PFSK-1 (cell line): Measurements from ENCODE around the gene FCAMR.
A peak's percentile ranks its signal among the peaks of the same experiment; 100 is the strongest.

Experiments
- FOXP2 ChIP-seq: optimal IDR thresholded peaks from 2 replicates; pipeline ENCODE3; 2011; ENCODE audit warnings: borderline replicate concordance, control low read depth, inconsistent platforms; ENCODE audit not compliant: insufficient read depth; ENCODE audit errors: extremely low read length, extremely low read depth
- POLR2AphosphoS5 ChIP-seq: IDR thresholded peaks from 2 replicates; pipeline ENCODE4 v1.6.1; 2012; ENCODE audit warnings: low read depth, mild to moderate bottlenecking, control low read depth, low read length, moderate library complexity
- SIN3A ChIP-seq: IDR thresholded peaks from 2 replicates; pipeline ENCODE4 v1.6.1; 2012; ENCODE audit warnings: mild to moderate bottlenecking, low read length, moderate library complexity, borderline replicate concordance; ENCODE audit not compliant: insufficient read depth
- TAF1 ChIP-seq: IDR thresholded peaks from 2 replicates; pipeline ENCODE4 v1.6.1; 2012; ENCODE audit warnings: low read length, control low read depth, borderline replicate concordance; ENCODE audit not compliant: insufficient read depth
- TF ChIP-seq, protein P1 (sequence below), 2 experiments: IDR thresholded peaks; 2 replicates each; pipeline versions ENCODE4 v1.6.1 to v1.8.0; 2011 to 2012; ENCODE audit warnings: low read depth in 2 of 2, low read length in 2 of 2, control low read depth in 1 of 2, inconsistent platforms in 1 of 2, mild to moderate bottlenecking in 1 of 2, moderate library complexity in 1 of 2; ENCODE audit not compliant: insufficient read depth in 1 of 2

Gene FCAMR

DNA sequence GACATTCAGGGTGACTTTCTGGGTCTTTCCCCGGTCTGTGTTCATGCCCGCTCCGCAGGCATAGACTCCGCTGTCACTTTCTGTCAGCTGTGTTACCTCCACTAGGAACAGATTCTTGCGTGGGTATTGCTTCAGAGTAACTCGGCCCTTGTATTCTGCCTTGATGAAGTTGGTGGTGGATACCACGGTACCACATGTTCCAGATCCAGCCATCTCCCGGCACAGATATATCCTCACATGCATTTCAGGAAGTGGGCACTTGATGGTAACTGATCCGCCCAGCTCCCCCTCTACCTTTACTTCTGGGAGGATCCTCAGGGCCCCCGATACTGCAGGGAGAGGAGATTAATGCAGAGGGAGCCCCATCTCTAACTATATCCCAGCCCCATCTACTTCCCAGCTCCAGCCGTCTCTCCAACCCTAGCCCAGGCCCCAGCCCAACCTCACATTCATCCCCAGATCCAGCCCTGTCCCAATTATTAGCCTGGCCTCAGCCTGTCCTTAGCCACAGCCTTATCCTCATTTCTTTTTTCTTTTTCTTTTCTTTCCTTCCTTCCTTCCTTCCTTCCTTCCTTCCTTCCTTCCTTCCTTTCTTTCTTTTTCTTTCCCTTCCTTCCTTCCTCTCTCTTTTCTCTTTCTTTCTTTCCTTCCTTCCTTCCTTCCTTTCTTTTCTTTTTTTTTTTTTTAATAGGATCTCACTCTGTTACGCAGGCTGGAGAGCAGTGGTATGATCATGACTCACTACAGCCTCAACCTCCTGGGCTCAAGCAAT lies 56.3 kb downstream of the FCAMR start:
- TF ChIP-seq FOXP2 (no peak), POLR2AphosphoS5 (no peak), TAF1 (no peak), SIN3A (no peak)
- TF ChIP-seq, protein P1, sequence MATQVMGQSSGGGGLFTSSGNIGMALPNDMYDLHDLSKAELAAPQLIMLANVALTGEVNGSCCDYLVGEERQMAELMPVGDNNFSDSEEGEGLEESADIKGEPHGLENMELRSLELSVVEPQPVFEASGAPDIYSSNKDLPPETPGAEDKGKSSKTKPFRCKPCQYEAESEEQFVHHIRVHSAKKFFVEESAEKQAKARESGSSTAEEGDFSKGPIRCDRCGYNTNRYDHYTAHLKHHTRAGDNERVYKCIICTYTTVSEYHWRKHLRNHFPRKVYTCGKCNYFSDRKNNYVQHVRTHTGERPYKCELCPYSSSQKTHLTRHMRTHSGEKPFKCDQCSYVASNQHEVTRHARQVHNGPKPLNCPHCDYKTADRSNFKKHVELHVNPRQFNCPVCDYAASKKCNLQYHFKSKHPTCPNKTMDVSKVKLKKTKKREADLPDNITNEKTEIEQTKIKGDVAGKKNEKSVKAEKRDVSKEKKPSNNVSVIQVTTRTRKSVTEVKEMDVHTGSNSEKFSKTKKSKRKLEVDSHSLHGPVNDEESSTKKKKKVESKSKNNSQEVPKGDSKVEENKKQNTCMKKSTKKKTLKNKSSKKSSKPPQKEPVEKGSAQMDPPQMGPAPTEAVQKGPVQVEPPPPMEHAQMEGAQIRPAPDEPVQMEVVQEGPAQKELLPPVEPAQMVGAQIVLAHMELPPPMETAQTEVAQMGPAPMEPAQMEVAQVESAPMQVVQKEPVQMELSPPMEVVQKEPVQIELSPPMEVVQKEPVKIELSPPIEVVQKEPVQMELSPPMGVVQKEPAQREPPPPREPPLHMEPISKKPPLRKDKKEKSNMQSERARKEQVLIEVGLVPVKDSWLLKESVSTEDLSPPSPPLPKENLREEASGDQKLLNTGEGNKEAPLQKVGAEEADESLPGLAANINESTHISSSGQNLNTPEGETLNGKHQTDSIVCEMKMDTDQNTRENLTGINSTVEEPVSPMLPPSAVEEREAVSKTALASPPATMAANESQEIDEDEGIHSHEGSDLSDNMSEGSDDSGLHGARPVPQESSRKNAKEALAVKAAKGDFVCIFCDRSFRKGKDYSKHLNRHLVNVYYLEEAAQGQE (IDR thresholded peaks at IDR 0.05; ENCODE audit: insufficient read depth in 1 of 2, low read depth in 2 of 2, low read length in 2 of 2), result no peak

DNA sequence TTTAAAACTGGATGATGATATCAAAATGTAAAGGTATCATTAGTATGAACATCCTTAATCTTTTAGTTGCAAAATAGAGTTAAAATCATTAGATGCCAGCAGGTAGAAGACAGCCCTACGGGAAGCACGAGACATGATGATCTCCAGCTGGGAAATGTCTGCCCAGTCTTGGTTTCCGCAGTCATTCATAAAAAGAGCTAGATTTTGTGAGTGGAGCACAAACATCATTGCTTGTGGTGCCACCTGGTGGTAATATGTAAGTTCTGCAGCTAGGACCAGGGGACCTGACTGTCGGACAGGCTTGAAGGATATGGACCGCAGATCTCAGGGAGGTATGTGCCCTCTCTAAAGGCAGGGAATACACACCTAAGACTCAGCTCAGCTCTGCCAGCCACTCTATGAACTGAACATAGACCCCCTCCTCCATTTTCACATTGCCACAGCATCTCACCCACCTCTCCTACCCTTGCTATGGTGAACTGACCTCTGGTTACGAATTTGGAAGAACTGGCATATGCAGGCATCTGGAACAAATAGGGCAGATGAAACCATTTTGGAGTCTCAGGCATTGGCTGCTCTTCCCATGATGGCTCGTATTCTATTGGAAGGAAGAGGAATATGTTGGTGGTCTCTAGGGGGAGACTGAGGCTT lies 57.7 kb downstream of the FCAMR start:
- TF ChIP-seq, protein P1 (IDR thresholded peaks at IDR 0.05; ENCODE audit: insufficient read depth in 1 of 2, low read depth in 2 of 2, low read length in 2 of 2), result no peak
- no peak for TF ChIP-seq SIN3A
- TF ChIP-seq TAF1, result no peak
- no peak for TF ChIP-seq FOXP2
- no peak for TF ChIP-seq POLR2AphosphoS5

DNA sequence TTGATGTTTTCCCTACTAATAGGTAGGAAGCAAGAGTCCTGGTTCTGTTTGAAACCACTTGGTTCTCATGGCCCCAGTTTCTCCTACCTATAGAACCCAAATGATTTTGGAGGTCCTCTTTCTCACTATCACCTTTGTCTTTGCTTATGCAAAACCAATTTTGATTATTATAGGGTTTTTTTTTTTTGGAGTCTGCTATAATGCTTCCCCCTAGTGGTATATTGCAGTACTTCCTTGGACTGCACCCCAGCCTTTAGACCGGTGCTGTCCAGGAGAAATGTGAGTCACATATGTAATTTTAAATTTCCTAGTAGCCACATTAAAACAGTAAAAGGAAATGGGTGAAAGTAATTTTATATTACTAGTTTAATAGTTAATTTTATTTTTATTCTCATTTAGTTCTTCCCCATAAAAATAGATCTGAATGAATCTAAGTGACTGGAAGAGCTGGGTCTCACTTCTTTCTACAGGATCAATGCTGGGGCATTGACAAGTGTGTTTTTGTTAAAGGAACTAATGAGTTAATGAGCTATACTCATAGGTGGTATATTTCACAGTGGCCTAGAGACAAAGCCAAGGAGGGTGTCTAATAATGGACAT lies 59.1 kb downstream of the FCAMR start:
- no peak for TF ChIP-seq TAF1
- TF ChIP-seq, protein P1 (IDR thresholded peaks at IDR 0.05; ENCODE audit: insufficient read depth in 1 of 2, low read depth in 2 of 2, low read length in 2 of 2), result peak in 1 of 2 experiments; percentile 77; a peak in 2 of 4 replicates
- no peak for TF ChIP-seq POLR2AphosphoS5

DNA sequence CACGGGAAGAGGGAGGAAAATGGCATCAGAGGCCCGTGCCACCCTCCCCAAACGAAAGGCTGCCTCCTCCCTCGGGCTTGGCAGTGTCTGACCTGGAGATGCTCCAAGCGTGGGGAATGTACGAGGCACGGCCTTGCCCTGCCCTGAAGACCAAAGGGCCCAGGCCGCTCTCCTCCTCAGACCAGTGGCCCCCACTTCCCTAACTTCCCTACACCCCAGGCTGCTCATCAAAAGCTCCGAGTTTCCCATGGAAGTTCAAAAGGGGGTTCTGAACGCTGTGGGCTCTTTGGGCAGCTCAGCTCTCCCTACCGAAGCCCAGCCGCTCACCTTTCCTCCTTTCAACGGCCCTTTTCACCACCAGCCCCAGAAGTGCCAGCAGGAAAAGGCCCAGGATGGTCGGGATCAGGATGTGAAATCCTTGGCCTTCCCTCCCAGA lies 60.4 kb downstream of the FCAMR start:
- TF ChIP-seq, protein P1 (IDR thresholded peaks at IDR 0.05; ENCODE audit: insufficient read depth in 1 of 2, low read depth in 2 of 2, low read length in 2 of 2), result no peak
- no peak for TF ChIP-seq SIN3A
